GM19324 (cell line): ENCODE data around the gene PKNOX2.

Source experiments
- ATAC-seq: cut with Tn5 transposase; IDR thresholded peaks from one replicate; pipeline ENCODE4 v1.9.1; 2021; ENCODE audit warnings: mild to moderate bottlenecking, moderate library complexity; ENCODE audit not compliant: unreplicated experiment, low FRiP score

Gene PKNOX2

DNA sequence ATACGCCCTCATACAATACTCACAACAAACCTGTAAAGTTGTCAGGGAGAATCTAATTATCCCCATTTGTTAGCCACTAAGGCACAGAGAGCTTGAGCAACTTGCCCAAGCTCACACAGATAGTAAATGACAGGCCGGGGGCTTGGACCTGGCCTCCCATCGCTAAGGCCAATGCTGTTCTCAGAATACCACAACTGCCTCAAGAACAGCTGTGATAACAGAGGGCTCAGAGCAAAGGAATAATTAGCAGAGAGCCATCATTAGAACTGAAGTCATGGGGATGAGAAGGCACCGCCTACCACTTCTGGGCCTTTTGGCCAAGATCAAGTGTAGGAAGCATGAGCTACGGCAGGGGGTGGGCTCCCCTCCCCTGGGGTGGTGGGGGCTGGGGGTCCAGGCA lies 232.9 kb downstream of the PKNOX2 start:
- no peak for ATAC-seq

DNA sequence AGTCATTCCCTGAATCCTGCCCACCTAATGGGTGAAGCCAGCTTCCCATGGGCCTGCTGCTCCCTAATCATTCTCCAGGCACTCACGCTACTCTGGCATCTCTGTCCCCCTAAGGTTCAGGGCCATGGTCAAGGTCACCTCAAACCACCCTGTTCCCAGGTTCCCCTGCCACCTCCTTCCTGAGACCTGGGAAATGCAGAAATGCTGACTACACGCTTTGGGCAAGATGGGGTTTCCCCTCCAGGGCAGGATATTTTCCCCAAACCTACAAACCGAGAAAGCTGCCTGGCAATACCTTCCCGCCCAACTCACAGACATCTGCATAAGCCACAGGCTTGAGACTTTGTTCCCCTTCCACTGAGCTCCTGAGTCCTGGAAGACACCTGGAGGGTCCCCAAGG lies 233.9 kb downstream of the PKNOX2 start:
- ATAC-seq: no peak

DNA sequence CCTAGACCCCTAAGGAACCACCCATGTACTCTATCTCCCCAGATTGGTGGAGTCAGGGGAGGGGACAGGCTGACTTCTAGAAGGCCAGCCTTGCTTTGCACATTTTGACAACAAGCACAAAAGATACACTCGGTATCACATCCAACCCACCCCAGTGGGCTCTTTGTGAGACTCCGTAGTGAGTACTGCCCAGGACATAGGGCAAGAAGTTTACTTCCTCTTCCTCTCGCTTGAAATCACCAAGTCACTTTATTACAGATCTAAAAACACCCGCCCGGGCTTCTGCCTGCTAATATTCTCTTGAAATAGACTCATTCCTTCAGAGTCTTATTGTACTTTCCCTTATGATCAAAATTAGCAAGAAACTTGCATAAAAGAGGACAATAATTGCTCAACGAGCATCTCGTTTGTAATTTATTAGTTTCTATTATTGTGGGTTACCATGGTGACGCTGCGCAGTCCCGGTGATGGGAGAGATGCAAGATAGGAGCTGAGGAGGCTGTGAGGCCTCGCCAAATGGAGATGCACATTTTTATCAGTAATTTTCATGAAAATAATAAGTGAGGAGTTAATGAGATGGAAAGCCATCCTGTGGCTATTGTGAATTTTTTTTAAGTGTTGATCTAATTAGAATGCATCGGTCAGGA lies 234.6 kb downstream of the PKNOX2 start:
- no peak for ATAC-seq

DNA sequence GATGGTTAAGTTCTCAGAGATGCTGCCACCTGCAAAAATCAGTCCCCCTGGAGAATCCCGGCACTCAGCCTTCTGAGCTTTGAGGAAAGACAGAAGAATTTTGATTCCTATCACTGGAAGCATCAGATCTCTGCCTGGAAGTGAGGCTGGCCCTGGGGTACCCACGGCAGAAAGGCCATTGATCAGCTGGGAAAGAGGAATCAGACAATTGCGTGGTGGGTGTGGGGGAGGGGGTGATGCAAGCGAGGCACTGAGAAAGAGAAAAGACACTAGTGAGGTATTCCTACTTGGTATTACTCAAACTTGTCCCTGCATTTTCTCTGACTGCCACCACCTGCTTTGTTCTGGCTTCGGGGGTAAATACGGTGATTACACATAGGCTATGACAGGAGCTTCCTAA lies 235.4 kb downstream of the PKNOX2 start:
- no peak for ATAC-seq

DNA sequence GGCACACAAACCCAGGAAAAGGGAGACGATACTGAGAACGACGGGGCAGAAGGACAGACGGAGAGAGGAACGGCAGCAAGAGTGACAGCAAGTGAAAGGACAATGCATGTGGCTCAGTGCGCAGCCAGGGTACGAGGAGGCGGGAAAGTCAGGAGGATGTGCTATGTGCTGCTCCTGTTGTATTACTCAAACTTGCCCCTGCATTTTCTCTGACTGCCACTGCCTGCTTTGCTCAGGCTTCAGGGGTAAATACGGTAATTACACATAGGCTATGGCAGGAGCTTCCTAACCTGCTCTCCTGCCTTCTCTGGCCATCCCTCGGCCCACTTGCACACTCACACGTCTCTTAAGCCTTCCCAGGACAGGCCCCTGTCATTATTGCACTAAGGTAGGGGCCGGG lies 236.7 kb downstream of the PKNOX2 start:
- no peak for ATAC-seq

DNA sequence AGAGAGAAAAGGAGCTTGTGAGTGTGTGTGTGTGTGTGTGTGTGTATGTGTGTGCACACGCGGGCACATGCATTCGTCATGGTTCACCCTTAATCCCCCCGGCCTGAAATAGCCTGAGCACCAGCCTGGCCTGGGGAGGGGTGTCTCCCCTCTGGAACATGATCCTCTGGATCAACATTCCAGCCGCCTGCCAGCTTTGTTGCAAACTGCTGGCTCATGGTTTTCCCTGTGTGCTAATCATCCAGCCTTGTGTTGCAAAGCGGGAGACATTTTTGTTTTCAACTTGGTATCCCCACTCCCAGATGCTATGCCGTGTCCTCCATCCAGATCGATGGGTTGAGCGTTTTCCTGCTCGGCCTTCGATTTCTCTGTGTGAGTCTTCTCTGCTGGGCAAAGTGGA lies 237.2 kb downstream of the PKNOX2 start:
- no peak for ATAC-seq

DNA sequence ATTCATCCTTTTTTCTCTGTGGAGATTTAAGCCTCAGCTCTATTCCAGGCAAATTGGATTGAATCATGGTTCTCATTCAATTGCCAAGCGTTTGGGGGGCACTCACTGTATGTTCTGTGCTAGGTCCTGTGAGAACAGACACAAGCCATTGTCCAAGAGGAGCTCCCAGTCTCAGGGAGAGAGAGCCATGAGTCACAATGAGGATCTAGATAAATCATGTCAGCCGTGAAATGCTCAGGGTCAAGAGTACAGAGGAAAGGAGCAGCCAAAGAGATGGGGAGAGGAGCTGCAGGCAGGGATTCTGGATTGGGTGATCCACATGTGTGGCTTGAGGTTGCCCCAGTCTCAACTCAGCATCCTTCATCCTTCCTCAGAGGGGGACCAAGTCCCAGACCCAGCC lies 237.9 kb downstream of the PKNOX2 start:
- ATAC-seq: no peak

DNA sequence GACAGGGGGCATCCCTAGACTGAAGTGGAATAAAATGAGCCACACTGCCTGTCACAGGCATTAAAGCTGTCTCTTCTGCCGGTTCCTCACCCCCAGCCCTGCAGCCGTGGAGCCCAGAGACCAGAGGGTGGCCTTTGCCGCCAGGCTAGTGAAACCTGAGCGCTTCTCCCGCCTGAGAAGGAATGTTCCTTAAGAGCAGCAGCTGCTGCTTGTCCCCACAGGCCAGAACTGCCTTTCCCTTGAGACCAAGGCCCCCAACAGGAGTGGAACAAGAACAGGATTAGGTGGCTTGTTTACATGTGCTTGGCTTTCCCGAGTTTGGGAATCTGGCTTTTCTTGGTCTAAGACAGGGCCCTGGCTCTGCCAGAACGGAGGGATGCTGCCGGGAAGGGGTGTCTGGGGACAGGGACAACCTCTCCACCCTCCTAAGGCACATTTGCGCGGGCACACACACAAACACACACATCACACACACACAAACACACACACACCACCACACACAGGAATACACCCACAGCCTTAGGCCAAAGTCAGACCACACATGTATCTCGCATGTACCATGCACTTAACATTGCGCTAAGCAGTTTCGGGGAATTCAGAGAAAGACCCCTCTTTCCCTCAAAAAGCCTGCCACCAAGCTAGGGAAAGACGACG lies 239.7 kb downstream of the PKNOX2 start:
- no peak for ATAC-seq

DNA sequence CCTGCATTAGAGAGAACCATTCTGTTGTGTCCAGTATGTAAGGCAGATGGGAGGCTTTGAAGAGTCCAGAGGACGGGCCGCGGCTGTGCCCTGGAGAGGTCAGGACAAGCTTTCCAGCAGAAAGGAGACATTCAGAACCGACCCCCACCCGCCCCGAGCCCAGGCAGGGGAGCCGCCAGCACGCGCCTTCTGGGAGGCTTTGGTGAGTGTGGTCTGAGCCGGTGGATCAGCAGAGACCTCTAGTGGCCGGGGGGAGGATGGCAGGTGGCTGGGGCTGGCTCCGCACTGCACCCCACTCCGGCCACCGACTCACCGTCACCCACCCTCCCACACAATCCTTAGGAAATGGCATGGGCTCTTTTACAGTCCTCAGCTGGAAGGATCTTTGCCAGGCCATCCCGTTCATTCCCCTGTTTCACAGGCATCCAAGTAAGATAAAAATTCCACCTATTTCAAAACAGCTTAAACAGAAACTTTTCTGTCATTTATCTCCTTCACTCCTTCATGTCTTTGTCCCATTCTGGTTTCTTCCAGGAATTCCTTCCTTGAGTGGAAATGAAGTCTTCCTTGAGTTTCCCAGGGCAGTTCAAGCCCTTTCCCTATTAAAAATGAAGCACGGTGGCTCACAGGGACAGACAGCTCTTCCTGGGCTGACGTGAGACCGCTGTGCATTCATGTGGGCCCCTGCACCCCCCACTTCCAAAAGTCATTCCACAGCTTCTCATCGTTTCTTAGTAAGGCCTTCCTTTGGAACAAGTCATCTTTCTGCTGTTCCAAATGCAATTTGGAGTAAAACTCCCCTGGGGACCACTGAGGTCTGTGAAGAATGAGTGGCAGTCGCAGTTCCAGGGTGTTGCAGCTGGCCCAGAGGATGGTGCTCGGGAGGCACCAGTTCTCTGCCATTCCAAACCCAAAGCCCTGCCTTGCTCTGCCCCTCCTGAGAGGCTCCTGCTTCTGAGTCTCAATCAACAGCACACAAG lies 240.6 kb downstream of the PKNOX2 start:
- peak; percentile 90 for ATAC-seq

DNA sequence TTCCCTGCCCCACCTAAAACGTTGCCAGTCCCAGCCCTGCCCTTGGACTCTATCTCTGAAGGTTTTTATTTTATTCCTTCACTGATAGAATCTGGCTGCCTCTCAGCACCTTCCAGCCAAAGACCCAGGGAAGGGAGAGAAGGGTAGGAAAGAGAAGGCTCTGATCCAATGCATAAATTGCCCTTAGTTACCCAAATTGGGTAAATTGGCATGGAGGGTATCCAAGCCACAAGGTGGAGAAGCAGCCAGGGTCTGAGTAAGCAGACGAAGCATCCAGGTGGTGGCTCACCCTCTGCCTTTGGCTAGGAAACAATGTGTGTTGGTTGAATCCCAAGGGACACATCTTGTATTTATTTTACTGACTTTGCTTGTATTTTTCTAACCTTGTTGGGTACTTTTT lies 242.5 kb downstream of the PKNOX2 start:
- ATAC-seq: no peak

DNA sequence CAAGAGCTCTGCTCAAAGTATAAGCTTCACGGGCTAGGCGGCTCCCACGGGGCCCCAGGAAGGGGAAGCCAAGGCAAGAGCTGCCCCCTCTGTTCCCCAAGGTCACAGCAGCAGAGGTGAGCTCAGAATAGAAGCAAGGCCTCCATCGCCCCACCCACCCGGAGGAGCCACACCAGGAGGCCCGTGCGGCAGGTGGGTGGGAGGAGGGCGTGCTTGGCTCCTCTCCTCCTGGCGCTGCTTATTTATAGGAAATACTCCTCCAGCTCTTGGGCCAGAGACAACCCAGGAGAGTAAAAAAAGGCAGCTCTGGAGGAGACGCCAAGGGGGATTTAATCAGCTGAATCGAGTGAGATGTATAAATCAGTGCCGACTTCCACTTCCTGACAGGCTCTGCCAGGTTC lies 243.8 kb downstream of the PKNOX2 start:
- ATAC-seq: no peak

DNA sequence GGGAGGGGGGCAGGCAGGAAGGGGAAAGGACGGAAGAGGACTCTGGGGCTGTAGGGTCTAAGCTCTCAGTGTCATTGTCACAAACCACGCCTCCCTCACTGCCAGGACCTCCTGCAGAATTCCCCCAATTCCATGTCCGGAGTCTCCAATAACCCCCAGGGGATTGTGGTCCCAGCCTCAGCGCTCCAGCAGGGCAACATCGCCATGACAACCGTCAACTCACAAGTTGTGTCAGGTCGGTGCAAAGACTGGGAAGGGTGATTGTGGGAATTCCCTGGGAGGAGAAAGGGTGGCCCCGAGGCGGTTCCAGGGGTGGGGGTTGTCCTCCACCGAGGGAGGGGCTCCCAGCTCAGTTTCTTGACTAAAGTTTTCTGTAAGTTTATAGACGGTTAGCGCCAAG lies 245.5 kb downstream of the PKNOX2 start:
- ATAC-seq: no peak

DNA sequence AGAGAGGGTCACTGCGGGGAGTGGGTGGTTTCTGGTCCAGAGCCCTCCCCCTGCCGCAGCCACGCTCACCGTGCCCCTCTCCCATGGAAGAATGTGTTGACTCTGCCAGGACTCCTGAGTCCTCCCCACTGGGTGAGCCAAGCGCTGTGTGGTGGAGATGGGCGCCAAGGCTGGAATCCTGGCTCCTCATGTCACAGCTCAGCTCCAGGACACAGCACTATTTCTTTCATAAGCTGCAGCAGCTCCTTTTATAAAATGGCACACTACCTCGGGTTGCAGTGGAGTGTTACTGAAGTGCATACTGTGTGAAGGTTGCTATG lies 247.6 kb downstream of the PKNOX2 start:
- no peak for ATAC-seq

DNA sequence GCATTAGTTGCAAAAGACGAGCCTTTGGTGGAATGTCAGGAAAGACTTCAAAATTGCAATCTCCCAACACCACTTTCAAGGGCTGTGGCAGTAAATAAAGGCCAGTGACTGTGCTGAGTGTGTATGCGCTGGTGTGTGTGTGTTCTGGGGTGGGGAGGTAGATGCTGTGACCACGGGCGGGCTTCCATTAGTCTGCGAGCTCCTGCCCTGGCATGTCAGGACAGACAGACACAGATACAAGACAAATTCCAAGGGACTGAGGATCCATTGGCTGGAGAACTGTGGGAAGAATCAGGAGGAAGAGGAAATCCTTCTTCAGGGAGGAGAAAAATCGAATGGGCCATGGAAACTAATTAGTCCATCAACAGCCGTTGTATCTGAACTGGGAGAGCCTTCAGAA lies 248.0 kb downstream of the PKNOX2 start:
- ATAC-seq: no peak

DNA sequence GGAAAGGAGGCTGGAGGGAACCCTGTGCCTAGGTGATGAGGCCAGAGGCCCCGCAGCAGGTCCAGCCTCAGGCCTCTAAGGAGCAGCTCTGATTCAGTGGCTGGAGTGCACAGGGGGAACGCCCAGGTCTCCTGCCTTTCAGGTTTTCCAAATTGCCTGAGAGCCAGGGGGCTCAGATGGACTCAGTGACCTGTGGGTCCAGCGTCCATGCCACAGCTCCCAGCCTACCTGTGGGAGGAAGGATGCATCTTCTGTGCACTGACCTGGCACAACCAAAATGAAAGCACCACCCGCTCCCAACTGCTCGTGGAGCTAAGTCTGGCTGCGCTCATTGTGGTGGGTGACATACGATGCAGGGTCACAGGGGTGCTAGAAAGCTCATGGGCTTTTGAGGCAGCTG lies 248.7 kb downstream of the PKNOX2 start:
- ATAC-seq: no peak

DNA sequence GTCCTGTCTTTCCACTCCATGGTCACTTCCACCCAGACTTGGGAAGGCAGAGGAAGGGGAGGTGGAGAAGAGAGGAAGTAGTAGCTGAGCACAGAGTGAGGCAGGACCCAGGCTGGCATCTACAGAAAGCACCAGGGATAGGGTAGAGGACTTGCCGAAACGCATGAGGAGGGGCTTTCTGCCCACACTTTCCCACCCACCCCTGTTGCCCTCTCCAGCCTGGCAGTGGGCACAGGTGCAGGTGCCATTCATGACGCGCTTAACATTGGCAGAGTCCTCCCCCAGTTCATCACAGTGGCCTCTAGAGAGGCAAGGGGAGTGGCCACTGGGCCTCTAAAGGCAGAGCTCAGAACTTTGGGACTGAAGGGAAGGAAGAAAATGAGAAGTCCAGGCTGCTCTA lies 249.6 kb downstream of the PKNOX2 start:
- no peak for ATAC-seq

DNA sequence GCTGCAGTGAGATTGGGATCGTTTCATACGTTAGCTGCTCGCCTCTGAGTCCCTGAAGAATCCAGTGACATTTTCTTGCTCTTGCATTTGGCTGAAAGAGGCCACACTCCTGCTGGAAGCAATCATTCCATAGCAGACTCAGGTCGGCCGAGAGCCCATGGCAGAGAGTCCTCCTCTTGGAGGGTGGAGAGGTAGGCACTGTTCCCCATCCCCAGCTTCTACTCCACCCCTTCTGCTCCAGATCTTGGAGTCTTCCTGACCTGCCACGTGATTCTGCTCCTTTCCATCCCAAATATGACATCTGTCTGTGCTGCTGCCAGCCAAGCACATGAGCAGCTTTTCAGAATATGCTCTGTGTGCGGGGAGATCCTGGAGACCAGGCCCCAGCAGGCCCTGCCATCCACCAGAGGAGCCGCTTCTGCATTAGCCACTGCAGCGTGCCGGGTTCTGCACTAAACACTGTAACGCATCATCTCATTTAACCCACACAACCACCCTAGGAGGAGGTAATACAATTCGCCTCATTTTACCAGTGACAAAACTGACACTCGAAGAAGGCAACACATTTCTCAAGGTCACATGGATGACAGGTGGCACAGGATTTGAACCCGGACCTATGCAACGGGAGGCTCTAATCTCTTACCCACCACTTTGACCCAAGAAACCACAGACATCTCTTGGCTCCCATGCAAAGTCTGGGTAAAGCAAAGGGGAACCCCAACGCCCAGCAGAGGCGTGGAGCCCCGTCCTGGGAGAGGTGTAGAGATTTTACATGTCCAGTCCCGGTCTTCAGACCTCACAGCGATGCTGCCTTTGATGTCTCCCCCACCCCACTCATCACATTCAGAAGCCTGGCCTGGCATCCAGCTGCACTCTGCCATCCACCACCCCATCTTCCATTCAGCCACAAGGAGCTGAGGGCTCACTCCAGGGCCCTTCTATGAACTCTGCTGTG lies 252.7 kb downstream of the PKNOX2 start:
- ATAC-seq: no peak

DNA sequence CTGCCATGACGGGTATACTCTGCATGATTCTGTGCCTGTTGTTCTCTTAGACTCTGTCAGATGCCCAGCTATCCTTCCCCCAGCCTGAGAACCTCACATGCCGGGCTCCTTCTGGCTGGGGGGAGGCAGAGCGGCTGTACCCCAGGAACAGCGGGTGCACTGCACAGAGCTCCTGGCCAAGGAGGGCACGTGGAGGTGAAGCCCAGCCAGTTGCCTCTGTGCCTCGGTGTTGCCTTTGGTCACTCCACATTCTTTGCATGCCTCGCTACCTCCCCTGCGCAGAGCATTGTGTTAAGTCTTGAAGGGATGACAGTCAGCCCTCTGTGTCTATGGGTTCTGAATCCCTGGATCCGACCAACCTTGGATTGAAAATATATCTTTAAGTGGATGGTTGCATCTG lies 253.8 kb downstream of the PKNOX2 start:
- ATAC-seq: no peak

DNA sequence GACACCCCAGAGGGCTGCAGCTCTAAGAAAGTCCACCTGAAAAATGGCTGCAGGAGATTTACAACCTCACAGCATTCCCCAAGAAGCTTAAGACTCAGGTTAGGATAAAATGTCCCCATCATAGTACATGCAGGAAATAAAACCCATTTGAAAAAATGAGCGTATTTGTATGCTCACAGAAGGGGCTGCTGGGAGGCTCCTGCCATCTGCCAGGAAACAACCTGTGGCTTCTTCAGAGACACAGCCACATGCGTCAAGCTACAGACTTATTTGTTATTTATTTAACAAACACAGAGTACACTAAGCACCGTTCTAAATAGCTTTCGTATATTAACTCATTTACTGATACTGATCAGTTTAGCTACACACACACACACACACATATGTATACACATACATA lies 258.1 kb downstream of the PKNOX2 start:
- ATAC-seq: no peak

DNA sequence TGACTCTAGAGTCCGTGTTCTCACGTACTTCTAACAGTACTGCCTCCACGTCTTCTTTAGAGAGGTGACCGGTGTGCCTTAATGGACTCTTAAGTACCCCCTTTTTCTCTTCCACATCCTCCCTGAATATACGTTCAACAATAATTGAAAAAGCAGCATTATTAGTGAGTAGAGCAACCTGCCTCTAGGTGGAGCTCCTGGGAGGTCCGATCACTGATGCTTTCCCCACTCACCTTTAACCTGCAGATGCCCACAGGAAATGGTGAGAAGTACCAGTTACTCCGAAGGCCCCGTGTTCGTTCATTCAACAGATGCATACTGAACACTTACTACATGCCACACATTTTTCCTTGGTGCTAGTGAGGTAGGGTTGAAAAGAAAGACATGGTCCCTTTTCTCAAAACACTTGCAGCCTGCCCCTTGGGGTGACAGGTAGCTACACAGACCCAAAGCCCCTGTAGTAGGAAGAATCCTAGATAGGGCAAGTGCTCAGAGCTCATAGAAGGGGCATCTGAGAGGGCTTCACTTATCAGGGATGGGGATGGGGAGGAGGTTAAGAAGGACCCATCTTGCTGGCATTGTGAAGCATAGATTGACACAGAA lies 258.8 kb downstream of the PKNOX2 start:
- no peak for ATAC-seq
